ENCODE data around the gene COL5A1. TPM values are rescaled to one million over a fixed set of nuclear protein-coding genes. Genes with fewer than 3 reads are reported as not detected.

COL5A1 gene
- total and polyA plus RNA-seq, 2 experiments from 2014 or later: 211 to 812 TPM

DNA sequence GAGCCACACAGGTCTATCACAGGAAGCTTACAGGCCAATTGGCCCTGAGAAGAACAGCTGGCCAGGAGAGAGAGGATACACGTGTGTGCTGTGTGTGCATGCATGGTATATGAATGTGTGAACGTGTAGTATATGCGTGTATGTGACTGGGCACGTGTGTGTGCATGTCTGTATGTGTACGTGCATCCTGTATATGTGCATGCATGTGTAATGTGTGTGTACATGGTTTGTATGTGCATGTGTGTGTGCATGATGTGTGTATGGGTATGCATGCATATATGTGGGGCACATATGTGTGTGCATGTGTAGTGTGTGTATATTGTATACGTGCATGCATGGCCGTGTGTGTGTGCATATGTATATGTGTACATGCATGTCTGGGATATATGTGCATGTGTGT, 182.0 kb downstream of the COL5A1 start:
- Histone ChIP-seq H2AFZ (no peak overlapping the region), H3K4me3 (no peak overlapping the region), H3K27ac (no peak overlapping the region), H3K27me3 (replicated peaks; ENCODE audit: insufficient read depth) (no peaks in the 10 kb centered on the region), H3F3A (ENCODE audit: insufficient read depth) (peaks cover 35% of the 10 kb centered on the region), H3K4me1 (ENCODE audit: insufficient read depth) (no peaks in the 10 kb centered on the region), H3K9me2 (ENCODE audit: insufficient read depth) (no peaks in the 10 kb centered on the region), H3K79me2 (ENCODE audit: insufficient read depth) (peaks cover 26% of the 10 kb centered on the region), H3K9ac (no peak overlapping the region), H3K9me3 (ENCODE audit: low read depth) (no peaks in the 10 kb centered on the region), H3K4me2 (ENCODE audit: unreplicated experiment) (no peak overlapping the region), H3K36me3 (ENCODE audit: low read depth) (peaks cover 62% of the 10 kb centered on the region; the same call in 1 of the 2 replicates), H4K20me1 (ENCODE audit: insufficient read depth) (no peaks in the 10 kb centered on the region; the same call in 1 of the 2 replicates)
- no peak for DNase-seq
- in situ Hi-C loops (cut with MboI): no loop called here
- WGBS, 2 experiments (ENCODE audit: low coverage in 1 of 2, low lambda C conversion rate in 2 of 2, missing lambda C conversion rate in 2 of 2): 80 to 85% methylated on average over 7 of the region's 7 CpGs
- TF ChIP-seq EZH2 (IDR thresholded peaks at IDR 0.05; ENCODE audit: insufficient read depth, poor library complexity, severe bottlenecking) (no peak), EZH2phosphoT487 (IDR thresholded peaks at IDR 0.05; ENCODE audit: insufficient read depth, low read depth) (no peak)

DNA sequence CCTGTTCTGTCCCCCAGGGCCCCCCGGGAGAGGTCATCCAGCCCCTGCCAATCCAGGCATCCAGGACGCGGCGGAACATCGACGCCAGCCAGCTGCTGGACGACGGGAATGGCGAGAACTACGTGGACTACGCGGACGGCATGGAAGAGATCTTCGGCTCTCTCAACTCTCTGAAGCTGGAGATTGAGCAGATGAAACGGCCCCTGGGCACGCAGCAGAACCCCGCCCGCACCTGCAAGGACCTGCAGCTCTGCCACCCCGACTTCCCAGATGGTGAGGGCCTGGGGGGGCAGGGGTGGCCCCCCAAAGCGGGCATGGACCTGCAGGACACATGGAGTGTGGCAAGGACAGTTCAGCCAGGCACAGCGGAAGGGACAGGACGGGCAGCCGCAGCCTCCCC, 183.0 kb downstream of the COL5A1 start:
- TF ChIP-seq EZH2 (IDR thresholded peaks at IDR 0.05; ENCODE audit: insufficient read depth, poor library complexity, severe bottlenecking): no peak
- no peak for TF ChIP-seq EZH2phosphoT487 (IDR thresholded peaks at IDR 0.05; ENCODE audit: insufficient read depth, low read depth)
- Histone ChIP-seq H3K9ac (no peak overlapping the region), H2AFZ (no peak overlapping the region), H3K27ac (no peak overlapping the region), H3K4me3 (no peak overlapping the region), H3K79me2 (ENCODE audit: insufficient read depth) (peaks cover 20% of the 10 kb centered on the region), H3K9me3 (ENCODE audit: low read depth) (no peaks in the 10 kb centered on the region), H3K9me2 (ENCODE audit: insufficient read depth) (no peaks in the 10 kb centered on the region), H3K4me2 (ENCODE audit: unreplicated experiment) (no peak overlapping the region), H3K27me3 (replicated peaks; ENCODE audit: insufficient read depth) (no peaks in the 10 kb centered on the region), H4K20me1 (ENCODE audit: insufficient read depth) (no peaks in the 10 kb centered on the region; the same call in 1 of the 2 replicates), H3F3A (ENCODE audit: insufficient read depth) (peaks cover 30% of the 10 kb centered on the region), H3K36me3 (ENCODE audit: low read depth) (peaks cover 54% of the 10 kb centered on the region; the same call in 1 of the 2 replicates), H3K4me1 (ENCODE audit: insufficient read depth) (no peaks in the 10 kb centered on the region)
- in situ Hi-C loops (cut with MboI): no loop called here
- DNase-seq: no peak
- WGBS, 2 experiments (ENCODE audit: low coverage in 1 of 2, low lambda C conversion rate in 2 of 2, missing lambda C conversion rate in 2 of 2): 91 to 96% methylated on average over 19 to 23 of the region's 23 CpGs

DNA sequence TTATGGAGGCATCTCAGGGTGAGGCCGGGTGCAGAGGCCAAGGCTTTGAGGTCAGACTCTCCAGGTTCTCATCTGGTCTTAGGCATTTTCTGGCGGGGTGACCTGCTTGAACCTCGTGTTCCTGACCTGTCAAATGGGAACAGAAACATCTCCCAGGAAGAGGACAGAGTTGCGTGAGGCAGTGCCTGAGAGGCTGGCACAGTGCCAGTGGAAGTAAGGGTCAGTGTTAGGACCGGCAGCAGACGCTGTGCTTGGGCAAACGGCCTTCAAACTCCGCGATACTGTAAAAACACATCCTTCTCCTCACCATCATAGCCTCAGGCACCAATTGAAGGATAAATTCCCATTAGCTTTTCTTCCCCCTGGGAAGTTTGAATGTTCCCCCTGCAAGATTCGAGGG, 183.4 kb downstream of the COL5A1 start:
- Histone ChIP-seq H4K20me1 (ENCODE audit: insufficient read depth) (no peaks in the 10 kb centered on the region; the same call in 1 of the 2 replicates), H3K36me3 (ENCODE audit: low read depth) (peaks cover 54% of the 10 kb centered on the region; the same call in 1 of the 2 replicates), H3F3A (ENCODE audit: insufficient read depth) (peaks cover 30% of the 10 kb centered on the region), H2AFZ (no peak overlapping the region), H3K9ac (no peak overlapping the region), H3K4me1 (ENCODE audit: insufficient read depth) (no peaks in the 10 kb centered on the region), H3K9me3 (ENCODE audit: low read depth) (no peaks in the 10 kb centered on the region), H3K4me2 (ENCODE audit: unreplicated experiment) (no peak overlapping the region), H3K9me2 (ENCODE audit: insufficient read depth) (no peaks in the 10 kb centered on the region), H3K4me3 (no peak overlapping the region), H3K79me2 (ENCODE audit: insufficient read depth) (peaks cover 20% of the 10 kb centered on the region), H3K27ac (no peak overlapping the region), H3K27me3 (replicated peaks; ENCODE audit: insufficient read depth) (no peaks in the 10 kb centered on the region)
- DNase-seq: no peak
- no peak for TF ChIP-seq EZH2phosphoT487 (IDR thresholded peaks at IDR 0.05; ENCODE audit: insufficient read depth, low read depth)
- no peak for TF ChIP-seq EZH2 (IDR thresholded peaks at IDR 0.05; ENCODE audit: insufficient read depth, poor library complexity, severe bottlenecking)
- WGBS, 2 experiments (ENCODE audit: low coverage in 1 of 2, low lambda C conversion rate in 2 of 2, missing lambda C conversion rate in 2 of 2): 57 to 66% methylated on average over 10 of the region's 10 CpGs
- in situ Hi-C loops (cut with MboI): no loop called here

DNA sequence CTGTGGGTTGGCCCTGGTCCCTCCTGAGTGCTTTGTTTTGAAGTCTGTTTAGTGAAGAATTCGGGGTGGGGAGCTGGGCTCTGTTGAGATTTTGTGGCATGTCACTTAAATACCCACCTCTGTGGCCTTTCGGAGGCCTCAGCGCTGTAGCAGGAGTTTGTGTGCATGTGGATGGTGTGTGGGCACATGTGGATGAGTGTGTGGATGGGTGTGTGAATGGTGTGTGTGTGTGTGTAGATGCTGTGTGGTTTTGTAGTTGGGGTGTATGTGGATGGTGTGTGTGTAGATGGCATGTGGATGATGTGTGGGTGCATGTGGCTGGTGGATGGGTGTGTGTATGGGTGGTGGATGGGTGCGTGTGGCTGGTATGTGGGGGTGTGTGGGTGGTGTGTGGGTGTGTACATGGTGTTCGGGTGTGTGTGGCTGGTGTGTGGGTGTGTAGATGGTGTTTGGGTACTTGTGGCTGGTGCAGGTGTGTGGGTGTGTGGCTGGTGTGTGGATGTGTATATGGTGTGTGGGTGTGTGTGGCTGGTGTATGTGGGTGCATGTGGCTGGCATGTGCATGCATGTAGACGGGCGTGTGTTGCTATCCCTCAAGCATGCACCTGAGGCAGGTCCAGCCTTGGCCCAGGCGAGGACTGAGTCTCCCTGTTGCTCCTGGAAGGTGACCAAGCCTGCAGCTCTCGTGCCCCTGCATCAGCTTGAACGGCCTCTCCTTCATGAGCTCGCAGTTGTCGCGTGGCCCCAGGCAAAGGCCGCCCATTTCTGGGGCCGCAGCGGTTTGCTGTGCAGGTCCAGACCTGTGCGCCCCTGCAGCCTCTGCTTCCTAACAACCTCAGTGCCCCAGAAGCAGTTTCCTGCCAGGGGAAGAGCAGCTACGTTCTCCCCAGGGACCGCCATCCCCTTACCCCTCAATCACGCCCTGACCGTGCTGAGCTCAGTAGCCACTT, 185.0 kb downstream of the COL5A1 start:
- peaks cover 24% of the 10 kb centered on the region for H3K79me2 ChIP-seq (ENCODE audit: insufficient read depth)
- no peak overlapping the region for H3K4me2 ChIP-seq (ENCODE audit: unreplicated experiment)
- in situ Hi-C loops (cut with MboI): no loop called here
- H3K27me3 ChIP-seq (replicated peaks; ENCODE audit: insufficient read depth): no peaks in the 10 kb centered on the region
- no peaks in the 10 kb centered on the region for H3K9me2 ChIP-seq (ENCODE audit: insufficient read depth)
- H4K20me1 ChIP-seq (ENCODE audit: insufficient read depth): no peaks in the 10 kb centered on the region; the same call in 1 of the 2 replicates
- peaks cover 60% of the 10 kb centered on the region; the same call in 1 of the 2 replicates for H3K36me3 ChIP-seq (ENCODE audit: low read depth)
- H3K4me3 ChIP-seq: no peak overlapping the region
- no peaks in the 10 kb centered on the region for H3K4me1 ChIP-seq (ENCODE audit: insufficient read depth)
- no peaks in the 10 kb centered on the region for H3K9me3 ChIP-seq (ENCODE audit: low read depth)
- DNase-seq: no peak
- no peak overlapping the region for H3K9ac ChIP-seq
- TF ChIP-seq EZH2 (IDR thresholded peaks at IDR 0.05; ENCODE audit: insufficient read depth, poor library complexity, severe bottlenecking) (no peak), EZH2phosphoT487 (IDR thresholded peaks at IDR 0.05; ENCODE audit: insufficient read depth, low read depth) (no peak)
- no peak overlapping the region for H3K27ac ChIP-seq
- no peak overlapping the region for H2AFZ ChIP-seq
- peaks cover 36% of the 10 kb centered on the region for H3F3A ChIP-seq (ENCODE audit: insufficient read depth)
- 84 to 89% methylated on average over 15 to 21 of the region's 21 CpGs for WGBS, 2 experiments (ENCODE audit: low coverage in 1 of 2, low lambda C conversion rate in 2 of 2, missing lambda C conversion rate in 2 of 2)
